HepG2 (cell line): ENCODE measurements around the gene CROT. TPM values are rescaled to one million over a fixed set of nuclear protein-coding genes. Genes with fewer than 3 reads are reported as not detected.

Source experiments
- ATAC-seq: fragments of 200-7000 bp; cut with Tn5 transposase; 3 replicates; pipeline ENCODE4 v1.9.1; 2020; ENCODE audit warnings: mild to moderate bottlenecking, moderate library complexity
- BruUV-seq: library from RNA; stranded (reverse); fragments of 400-500 nt; replicated peaks from 2 replicates; lab custom pipeline; 2021; lab: Mats Ljungman, UMichigan
- CTCF ChIA-PET: fragments of 300-600 bp; formaldehyde crosslinking; extraction: SDS; loops from one replicate; lab custom pipeline; 2021; ENCODE audit warnings: low total read pairs, inconsistent platforms, low intra/inter-chr PET ratio; lab: Yijun Ruan, JAX
- POLR2A ChIA-PET: fragments of 350-600 bp; sonication (Branson Sonifier 250); formaldehyde crosslinking; loops from one replicate; lab custom pipeline; 2020; ENCODE audit warnings: antibody characterized with exemption, inconsistent platforms; lab: Yijun Ruan, JAX
- DNase-seq: peaks from one replicate; pipeline ENCODE4 v3.0.0-alpha.2; 2015; ENCODE audit warnings: low spot score
- FAIRE-seq: peaks from 3 replicates; lab custom pipeline; 2011; peaks lifted over from hg19 to GRCh38; lab: Jason Lieb, UNC
- H2AFZ ChIP-seq: one replicate; pipeline ENCODE4 v1.6.1; 2011; ENCODE audit warnings: low read length, inconsistent platforms
- H3K27ac ChIP-seq: fragments of 300-600 bp; 3 replicates; pipeline ENCODE4 v1.8.0; 2011; ENCODE audit warnings: mixed run types, mild to moderate bottlenecking, mixed read lengths, low read length, inconsistent platforms; ENCODE audit not compliant: insufficient read depth; ENCODE audit errors: extremely low read length
- H3K27me3 ChIP-seq, 2 experiments: fragments of 200-600 bp in 1 of 2; 2 replicates in 1 of 2; 3 replicates in 1 of 2; pipeline versions ENCODE4 v1.6.0 to v1.8.0; 2011; ENCODE audit warnings: low read length in 2 of 2, mild to moderate bottlenecking in 2 of 2, moderate library complexity in 2 of 2, inconsistent platforms in 1 of 2; ENCODE audit not compliant: insufficient read depth in 2 of 2, control insufficient read depth in 1 of 2
- H3K36me3 ChIP-seq, 2 experiments: fragments of 200-600 bp in 1 of 2; replicated peaks in 1 of 2; 2 replicates in 1 of 2; 3 replicates in 1 of 2; pipeline versions ENCODE4 v1.5.1 to v1.8.0; 2011; ENCODE audit warnings: low read length in 2 of 2, inconsistent platforms in 1 of 2; ENCODE audit not compliant: insufficient read depth in 2 of 2, control insufficient read depth in 1 of 2
- H3K4me1 ChIP-seq: 2 replicates; pipeline ENCODE4 v1.5.1; 2012; ENCODE audit warnings: low read length, inconsistent platforms; ENCODE audit not compliant: insufficient read depth
- H3K4me2 ChIP-seq: 2 replicates; pipeline ENCODE4 v1.6.0; 2011; ENCODE audit warnings: low read depth, low read length, inconsistent platforms
- H3K4me3 ChIP-seq, 3 experiments: fragments of 200-600 bp in 1 of 3; sonication (generic), shearing (Covaris generic) in 1 of 3; replicated peaks in 1 of 3; 2 replicates each; pipeline ENCODE4 v1.5.1; 2011 to 2016; ENCODE audit warnings: low read length in 3 of 3, inconsistent platforms in 2 of 3, low read depth in 2 of 3, mild to moderate bottlenecking in 2 of 3, control low read depth in 1 of 3, mixed read lengths in 1 of 3; ENCODE audit not compliant: insufficient read depth in 1 of 3
- H3K79me2 ChIP-seq: one replicate; pipeline ENCODE4 v1.6.1; 2011; ENCODE audit warnings: low read length, inconsistent platforms; ENCODE audit not compliant: insufficient read depth
- H3K9ac ChIP-seq: 2 replicates; pipeline ENCODE4 v1.6.0; 2011; ENCODE audit warnings: mild to moderate bottlenecking, low read depth, low read length, inconsistent platforms; ENCODE audit not compliant: insufficient read depth
- H3K9me3 ChIP-seq: 2 replicates; pipeline ENCODE4 v1.5.1; 2012; ENCODE audit warnings: mild to moderate bottlenecking, low read length
- H4K20me1 ChIP-seq: 2 replicates; pipeline ENCODE4 v1.6.0; 2011; ENCODE audit warnings: inconsistent platforms, mild to moderate bottlenecking, low read length, moderate library complexity; ENCODE audit not compliant: insufficient read depth
- ATF7-NPFF ChIP-seq: sonication (generic); formaldehyde crosslinking; IDR thresholded peaks from 2 replicates; pipeline ENCODE4 v1.8.1; 2023; ENCODE audit warnings: mild to moderate bottlenecking, low read depth, missing genetic modification reagents, moderate library complexity
- ELF1 ChIP-seq: sonication (generic); formaldehyde crosslinking; IDR thresholded peaks from 2 replicates; pipeline ENCODE4 v1.4.0; 2020; ENCODE audit warnings: missing genetic modification reagents
- IRF2 ChIP-seq: IDR thresholded peaks from 2 replicates; pipeline ENCODE4 v1.6.1; 2018; ENCODE audit warnings: missing genetic modification reagents, missing compliant biosample characterization
- JUNB ChIP-seq: sonication (generic); formaldehyde crosslinking; IDR thresholded peaks from 2 replicates; pipeline ENCODE4 v1.8.0; 2022; ENCODE audit warnings: missing genetic modification reagents, mild to moderate bottlenecking, borderline replicate concordance
- MIXL1 ChIP-seq: IDR thresholded peaks from 2 replicates; pipeline ENCODE4 v1.6.1; 2016
- NBN ChIP-seq: fragments of 450-650 bp; conservative IDR thresholded peaks from 2 replicates; pipeline ENCODE4 v1.6.1; 2017
- RARA ChIP-seq: IDR thresholded peaks from 2 replicates; pipeline ENCODE4 v1.6.1; 2016; ENCODE audit warnings: missing genetic modification reagents, missing compliant biosample characterization
- TBP ChIP-seq: sonication (generic); formaldehyde crosslinking; IDR thresholded peaks from 2 replicates; pipeline ENCODE4 v1.5.0; 2020; ENCODE audit warnings: missing genetic modification reagents
- ZNF263 ChIP-seq: sonication (generic); formaldehyde crosslinking; IDR thresholded peaks from 2 replicates; pipeline ENCODE4 v1.4.0; 2020; ENCODE audit warnings: missing genetic modification reagents
- ZNF512 ChIP-seq: sonication (generic); formaldehyde crosslinking; IDR thresholded peaks from 2 replicates; pipeline ENCODE4 v1.4.0; 2020; ENCODE audit warnings: mild to moderate bottlenecking, missing genetic modification reagents
- ZNF747 ChIP-seq: sonication (generic); formaldehyde crosslinking; IDR thresholded peaks from 2 replicates; pipeline ENCODE4 v1.8.1; 2023; ENCODE audit warnings: missing genetic modification reagents, mild to moderate bottlenecking, borderline replicate concordance
- ZNF775 ChIP-seq: sonication (generic); formaldehyde crosslinking; IDR thresholded peaks from 2 replicates; pipeline ENCODE4 v1.4.0; 2020; ENCODE audit warnings: missing genetic modification reagents, mild to moderate bottlenecking, moderate library complexity, borderline replicate concordance
- WGBS: methylation state at CpG from one replicate; pipeline ENCODE4 v1.1.6; 2017; ENCODE audit warnings: low lambda C conversion rate; 5-methylcytosine and 5-hydroxymethylcytosine counted together
- in situ Hi-C: cut with HindIII; loops from 2 replicates; pipeline ENCODE4 v1.10.0; 2017; ENCODE audit warnings: low pct_unique_long_range_greater_than_20kb; ENCODE audit not compliant: extremely low pct_ligation_motif_present
- intact Hi-C: fragments of 100-400 bp; cut with micrococcal nuclease; formaldehyde crosslinking; loops from one replicate; pipeline ENCODE4 v1.10.0; 2022; ENCODE audit not compliant: unreplicated experiment
- polyA plus RNA-seq, 8 experiments: library from polyadenylated mRNA; depleted of rRNA in 3 of 8; stranded (reverse) in 7 of 8; unstranded in 1 of 8; fragments of >200 nt; fragmentation: Illumina TruSeq in 4 of 8; extraction: Trizol in 4 of 8; gene quantifications; 2 replicates each; pipeline versions ENCODE4 v1.2.1 to v1.2.3, GENCODE V29; 2011 to 2016; ENCODE audit warnings: low read depth in 4 of 8, missing spikeins in 1 of 8, mixed read lengths in 1 of 8; ENCODE audit not compliant: insufficient read depth in 1 of 8
- total RNA-seq, 5 experiments: library from RNA; depleted of rRNA; stranded (reverse); fragments of >200 nt; fragmentation: Illumina TruSeq; extraction: Trizol; gene quantifications; 2 replicates each; pipeline ENCODE4 v1.2.3, GENCODE V29; 2016; ENCODE audit warnings: low read depth in 1 of 5
- TF ChIP-seq, protein P1 (sequence below): sonication (generic); formaldehyde crosslinking; conservative IDR thresholded peaks from 2 replicates; pipeline ENCODE4 v1.8.0; 2022; ENCODE audit warnings: low read depth, missing genetic modification reagents
- TF ChIP-seq, protein P2 (sequence below): IDR thresholded peaks from 2 replicates; pipeline ENCODE4 v1.6.1; 2018; ENCODE audit warnings: missing genetic modification reagents

CROT gene
- total and polyA plus RNA-seq, 2 of the 13 experiments (the other 11 are each of a cell fraction or from before 2014, with no cell fraction given): 5.0 to 13.7 TPM

GRCh38 chr7:87336136-87336535 is 9.3 kb upstream of the CROT start:
- no peak overlapping the region for H3K4me2 ChIP-seq
- H3K36me3 ChIP-seq: peaks cover 0 to 3% of the 10 kb centered on the region in 2 experiments; a peak in 1 of 5 replicates
- DNase-seq: no peak
- no peak overlapping the region for H2AFZ ChIP-seq
- ChIA-PET POLR2A (interaction anchor here (1.9 kb wide), 1 partner anchor 10 kb away, joined by 5 read pairs; the partner anchor contains the start of gene CROT), CTCF (no interaction called here)
- H3K79me2 ChIP-seq: no peaks in the 10 kb centered on the region
- WGBS: over 99% methylated on average over 4 of the region's 4 CpGs
- intact Hi-C loops (no loop called here), in situ Hi-C loops (no loop called here)
- H3K9ac ChIP-seq: no peak overlapping the region
- H3K4me1 ChIP-seq: peaks cover 38% of the 10 kb centered on the region
- no peak overlapping the region for H3K27ac ChIP-seq
- no TSS peak for BruUV-seq
- H3K27me3 ChIP-seq: no peaks in the 10 kb centered on the region
- H4K20me1 ChIP-seq: no peaks in the 10 kb centered on the region
- no peaks in the 10 kb centered on the region for H3K9me3 ChIP-seq
- H3K4me3 ChIP-seq: no peak overlapping the region
- no peak for TF ChIP-seq ELF1 (CRISPR knock-in tag)
- TF ChIP-seq, all 625 proteins: peak for 0
- ATAC-seq (no peak), FAIRE-seq (no peak)

DNA sequence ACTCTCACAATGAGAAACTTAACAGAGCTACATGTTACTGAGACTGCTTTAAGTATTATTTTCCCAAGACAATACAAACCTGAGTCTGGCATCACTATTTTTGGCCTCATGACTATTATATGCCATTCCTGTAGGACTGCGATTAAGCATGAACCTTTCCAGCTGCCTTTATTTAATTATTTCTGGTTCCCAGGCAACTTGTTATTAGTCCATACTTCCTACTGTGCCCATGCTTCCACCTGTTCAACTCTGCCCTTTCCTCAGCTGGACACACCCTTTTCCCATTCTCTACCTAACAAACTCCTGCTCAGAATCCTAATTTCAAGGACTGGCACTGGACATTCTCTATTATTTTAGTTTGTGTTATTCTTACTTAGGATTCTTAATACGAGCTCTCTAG is 8.1 kb upstream of the CROT start:
- TF ChIP-seq ATF7-NPFF (CRISPR knock-in tag) (no peak), RARA (CRISPR knock-in tag) (no peak), ZNF775 (CRISPR knock-in tag) (no peak), MIXL1 (CRISPR knock-in tag) (no peak), TBP (no peak), IRF2 (CRISPR knock-in tag) (no peak), ZNF512 (CRISPR knock-in tag) (no peak), ZNF263 (CRISPR knock-in tag) (no peak), ZNF747 (CRISPR knock-in tag) (no peak), NBN (no peak), JUNB (CRISPR knock-in tag) (no peak)
- TF ChIP-seq, protein P1, sequence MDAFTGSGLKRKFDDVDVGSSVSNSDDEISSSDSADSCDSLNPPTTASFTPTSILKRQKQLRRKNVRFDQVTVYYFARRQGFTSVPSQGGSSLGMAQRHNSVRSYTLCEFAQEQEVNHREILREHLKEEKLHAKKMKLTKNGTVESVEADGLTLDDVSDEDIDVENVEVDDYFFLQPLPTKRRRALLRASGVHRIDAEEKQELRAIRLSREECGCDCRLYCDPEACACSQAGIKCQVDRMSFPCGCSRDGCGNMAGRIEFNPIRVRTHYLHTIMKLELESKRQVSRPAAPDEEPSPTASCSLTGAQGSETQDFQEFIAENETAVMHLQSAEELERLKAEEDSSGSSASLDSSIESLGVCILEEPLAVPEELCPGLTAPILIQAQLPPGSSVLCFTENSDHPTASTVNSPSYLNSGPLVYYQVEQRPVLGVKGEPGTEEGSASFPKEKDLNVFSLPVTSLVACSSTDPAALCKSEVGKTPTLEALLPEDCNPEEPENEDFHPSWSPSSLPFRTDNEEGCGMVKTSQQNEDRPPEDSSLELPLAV (CRISPR knock-in tag): no peak
- TF ChIP-seq, protein P2, sequence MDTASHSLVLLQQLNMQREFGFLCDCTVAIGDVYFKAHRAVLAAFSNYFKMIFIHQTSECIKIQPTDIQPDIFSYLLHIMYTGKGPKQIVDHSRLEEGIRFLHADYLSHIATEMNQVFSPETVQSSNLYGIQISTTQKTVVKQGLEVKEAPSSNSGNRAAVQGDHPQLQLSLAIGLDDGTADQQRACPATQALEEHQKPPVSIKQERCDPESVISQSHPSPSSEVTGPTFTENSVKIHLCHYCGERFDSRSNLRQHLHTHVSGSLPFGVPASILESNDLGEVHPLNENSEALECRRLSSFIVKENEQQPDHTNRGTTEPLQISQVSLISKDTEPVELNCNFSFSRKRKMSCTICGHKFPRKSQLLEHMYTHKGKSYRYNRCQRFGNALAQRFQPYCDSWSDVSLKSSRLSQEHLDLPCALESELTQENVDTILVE (CRISPR knock-in tag): no peak
- intact Hi-C loops: no loop called here
- Histone ChIP-seq H3K4me3 (no peak overlapping the region), H4K20me1 (no peaks in the 10 kb centered on the region), H3K9me3 (no peaks in the 10 kb centered on the region), H3K79me2 (no peaks in the 10 kb centered on the region), H3K27ac (no peak overlapping the region), H3K4me1 (peaks cover 26% of the 10 kb centered on the region), H3K36me3 (peaks cover 0 to 6% of the 10 kb centered on the region in 2 experiments; a peak in 2 of 5 replicates), H2AFZ (no peak overlapping the region), H3K9ac (no peak overlapping the region), H3K27me3 (no peaks in the 10 kb centered on the region), H3K4me2 (no peak overlapping the region)
- POLR2A ChIA-PET: interaction anchor here (1.9 kb wide), 1 partner anchor 8 kb away, joined by 5 read pairs; the partner anchor contains the start of gene CROT
- in situ Hi-C loops: no loop called here
- FAIRE-seq: no peak
- ATAC-seq: no peak
- CTCF ChIA-PET: no interaction called here
- WGBS: 96% methylated on average over 2 of the region's 2 CpGs
- no TSS peak for BruUV-seq
- no peak for DNase-seq
